ENCODE measurements around the gene DMAC2.

GRCh38 chr19:41415154-41415571 lies 24.5 kb downstream of the DMAC2 start:
- TF ChIP-seq CTCF (IDR thresholded peaks at IDR 0.05) (no peak), POLR2A (IDR thresholded peaks at IDR 0.05) (no peak), EP300 (IDR thresholded peaks at IDR 0.05) (no peak)
